ENCODE measurements around the gene FOXE1. TPM values are rescaled to one million over a fixed set of nuclear protein-coding genes. Genes with fewer than 3 reads are reported as not detected.

FOXE1 gene
- total RNA-seq, 1 experiment from 2014 or later, result under 0.01 TPM

Other genes starting within 250 kb of the FOXE1 start
- 14.4 and 19.0 TPM in 2 replicates for gene TSTD2, start 219.9 kb upstream of the FOXE1 start, total RNA-seq (2014; rRNA removed; shearing (Covaris generic))
- 83.8 and 87.5 TPM in 2 replicates for gene NCBP1, start 219.4 kb upstream of the FOXE1 start, total RNA-seq (2014; rRNA removed; shearing (Covaris generic))
- gene XPA, start 155.9 kb upstream of the FOXE1 start, total RNA-seq (2014; rRNA removed; shearing (Covaris generic)), result 13.2 and 15.0 TPM in 2 replicates
- 29.5 and 48.0 TPM in 2 replicates for gene TRMO, start 69.3 kb downstream of the FOXE1 start, total RNA-seq (2014; rRNA removed; shearing (Covaris generic))
- gene HEMGN, start 84.9 kb downstream of the FOXE1 start, total RNA-seq (2014; rRNA removed; shearing (Covaris generic)), result 0.17 TPM in 1 of 2 replicates, not detected in the other
- gene ANP32B, start 130.1 kb downstream of the FOXE1 start, total RNA-seq (2014; rRNA removed; shearing (Covaris generic)), result 20.5 and 28.0 TPM in 2 replicates
- gene NANS, start 203.5 kb downstream of the FOXE1 start, total RNA-seq (2014; rRNA removed; shearing (Covaris generic)), result 47.7 and 48.3 TPM in 2 replicates